Measurements from ENCODE around the gene SLAMF7.
"Not testable (repeated sequence)": the region's sequence is repeated elsewhere in the genome, so short reads cannot be mapped to it uniquely, and the experiment has no call there.

Gene SLAMF7

GRCh38 chr1:160782988-160783765 lies 44.1 kb downstream of the SLAMF7 start:
- H3K36me3 ChIP-seq (ENCODE audit: control insufficient read depth, insufficient read depth, low read length); H3K4me1 ChIP-seq (ENCODE audit: control insufficient read depth, insufficient read depth, low read length); H3K4me3 ChIP-seq (ENCODE audit: low read length); H3K27ac ChIP-seq (ENCODE audit: low read length); DNase-seq (ENCODE audit: low read depth, low spot score); H3K27me3 ChIP-seq (ENCODE audit: control insufficient read depth, insufficient read depth, low read length); H3K9me3 ChIP-seq (ENCODE audit: control insufficient read depth, insufficient read depth, low read length): not testable (repeated sequence)
- WGBS (ENCODE audit: insufficient coverage, insufficient read length) = no CpG with 5 or more reads among the region's 25 CpGs

GRCh38 chr1:160789051-160789701 lies 50.1 kb downstream of the SLAMF7 start:
- H3K4me1 ChIP-seq (ENCODE audit: control insufficient read depth, insufficient read depth, low read length) = no peaks in the 10 kb centered on the region
- no peak for DNase-seq (ENCODE audit: low read depth, low spot score)
- no peaks in the 10 kb centered on the region for H3K9me3 ChIP-seq (ENCODE audit: control insufficient read depth, insufficient read depth, low read length)
- H3K4me3 ChIP-seq (ENCODE audit: low read length) = no peak overlapping the region
- no peak overlapping the region for H3K27ac ChIP-seq (ENCODE audit: low read length)
- WGBS (ENCODE audit: insufficient coverage, insufficient read length) = no CpG with 5 or more reads among the region's 11 CpGs
- H3K27me3 ChIP-seq (ENCODE audit: control insufficient read depth, insufficient read depth, low read length) = no peaks in the 10 kb centered on the region
- H3K36me3 ChIP-seq (ENCODE audit: control insufficient read depth, insufficient read depth, low read length) = no peaks in the 10 kb centered on the region

GRCh38 chr1:160789702-160790611 lies 50.9 kb downstream of the SLAMF7 start:
- H3K4me1 ChIP-seq (ENCODE audit: control insufficient read depth, insufficient read depth, low read length) = no peaks in the 10 kb centered on the region
- H3K4me3 ChIP-seq (ENCODE audit: low read length) = no peak overlapping the region
- H3K36me3 ChIP-seq (ENCODE audit: control insufficient read depth, insufficient read depth, low read length) = no peaks in the 10 kb centered on the region
- DNase-seq (ENCODE audit: low read depth, low spot score) = no peak
- no peak overlapping the region for H3K27ac ChIP-seq (ENCODE audit: low read length)
- no peaks in the 10 kb centered on the region for H3K9me3 ChIP-seq (ENCODE audit: control insufficient read depth, insufficient read depth, low read length)
- no peaks in the 10 kb centered on the region for H3K27me3 ChIP-seq (ENCODE audit: control insufficient read depth, insufficient read depth, low read length)
- no CpG with 5 or more reads among the region's 13 CpGs for WGBS (ENCODE audit: insufficient coverage, insufficient read length)

GRCh38 chr1:160794376-160794775 lies 55.3 kb downstream of the SLAMF7 start:
- Histone ChIP-seq H3K9me3 (ENCODE audit: control insufficient read depth, insufficient read depth, low read length) (no peaks in the 10 kb centered on the region), H3K36me3 (ENCODE audit: control insufficient read depth, insufficient read depth, low read length) (no peaks in the 10 kb centered on the region), H3K27me3 (ENCODE audit: control insufficient read depth, insufficient read depth, low read length) (no peaks in the 10 kb centered on the region), H3K27ac (ENCODE audit: low read length) (no peak overlapping the region), H3K4me3 (ENCODE audit: low read length) (no peak overlapping the region), H3K4me1 (ENCODE audit: control insufficient read depth, insufficient read depth, low read length) (no peaks in the 10 kb centered on the region)
- no CpG with 5 or more reads among the region's 3 CpGs for WGBS (ENCODE audit: insufficient coverage, insufficient read length)
- no peak for DNase-seq (ENCODE audit: low read depth, low spot score)

GRCh38 chr1:160795951-160796383 lies 56.9 kb downstream of the SLAMF7 start, which contains the start of gene LY9:
Gene LY9, plus strand, starts transcription at chr1:160796174. Its CDS starts 14 bp downstream, at chr1:160796188.
- Histone ChIP-seq H3K27ac (ENCODE audit: low read length) (no peak within 1 kb of the TSS), H3K27me3 (ENCODE audit: control insufficient read depth, insufficient read depth, low read length) (no peaks in the 10 kb centered on the region), H3K9me3 (ENCODE audit: control insufficient read depth, insufficient read depth, low read length) (no peaks in the 10 kb centered on the region), H3K4me1 (ENCODE audit: control insufficient read depth, insufficient read depth, low read length) (no peaks in the 10 kb centered on the region), H3K36me3 (ENCODE audit: control insufficient read depth, insufficient read depth, low read length) (no peaks in the 10 kb centered on the region), H3K4me3 (ENCODE audit: low read length) (no peak within 1 kb of the TSS)
- DNase-seq (ENCODE audit: low read depth, low spot score) = no peak
- no CpG with 5 or more reads among the region's 4 CpGs for WGBS (ENCODE audit: insufficient coverage, insufficient read length)

GRCh38 chr1:160797271-160797709 lies 58.2 kb downstream of the SLAMF7 start:
- no peak overlapping the region for H3K27ac ChIP-seq (ENCODE audit: low read length)
- WGBS (ENCODE audit: insufficient coverage, insufficient read length) = no CpG with 5 or more reads among the region's 3 CpGs
- H3K27me3 ChIP-seq (ENCODE audit: control insufficient read depth, insufficient read depth, low read length) = no peaks in the 10 kb centered on the region
- H3K36me3 ChIP-seq (ENCODE audit: control insufficient read depth, insufficient read depth, low read length) = 0 out of 2 replicates have a peak, but pooled peaks cover 2% of the 10 kb centered on the region
- DNase-seq (ENCODE audit: low read depth, low spot score) = no peak
- no peak overlapping the region for H3K4me3 ChIP-seq (ENCODE audit: low read length)
- no peaks in the 10 kb centered on the region for H3K9me3 ChIP-seq (ENCODE audit: control insufficient read depth, insufficient read depth, low read length)
- no peaks in the 10 kb centered on the region for H3K4me1 ChIP-seq (ENCODE audit: control insufficient read depth, insufficient read depth, low read length)

- no peaks in the 10 kb centered on the region for H3K4me1 ChIP-seq (ENCODE audit: control insufficient read depth, insufficient read depth, low read length)
Measured at GRCh38 chr1:160797861-160798273, 58.8 kb downstream of the SLAMF7 start.

GRCh38 chr1:160798439-160798838 lies 59.4 kb downstream of the SLAMF7 start:
- Histone ChIP-seq H3K9me3 (ENCODE audit: control insufficient read depth, insufficient read depth, low read length) (no peaks in the 10 kb centered on the region), H3K4me1 (ENCODE audit: control insufficient read depth, insufficient read depth, low read length) (no peaks in the 10 kb centered on the region), H3K27me3 (ENCODE audit: control insufficient read depth, insufficient read depth, low read length) (no peaks in the 10 kb centered on the region), H3K4me3 (ENCODE audit: low read length) (no peak overlapping the region), H3K27ac (ENCODE audit: low read length) (no peak overlapping the region), H3K36me3 (ENCODE audit: control insufficient read depth, insufficient read depth, low read length) (0 out of 2 replicates have a peak, but pooled peaks cover 2% of the 10 kb centered on the region)
- no peak for DNase-seq (ENCODE audit: low read depth, low spot score)
- WGBS (ENCODE audit: insufficient coverage, insufficient read length) = no CpG with 5 or more reads among the region's 2 CpGs

More at GRCh38 chr1:160797861-160798273, 58.8 kb downstream of the SLAMF7 start:
- Histone ChIP-seq H3K27me3 (ENCODE audit: control insufficient read depth, insufficient read depth, low read length) (no peaks in the 10 kb centered on the region), H3K9me3 (ENCODE audit: control insufficient read depth, insufficient read depth, low read length) (no peaks in the 10 kb centered on the region), H3K27ac (ENCODE audit: low read length) (no peak overlapping the region), H3K36me3 (ENCODE audit: control insufficient read depth, insufficient read depth, low read length) (0 out of 2 replicates have a peak, but pooled peaks cover 2% of the 10 kb centered on the region), H3K4me3 (ENCODE audit: low read length) (no peak overlapping the region)
- WGBS (ENCODE audit: insufficient coverage, insufficient read length) = no CpG with 5 or more reads among the region's 4 CpGs
- DNase-seq (ENCODE audit: low read depth, low spot score) = no peak

- Histone ChIP-seq H3K27ac (ENCODE audit: low read length) (no peak overlapping the region), H3K4me3 (ENCODE audit: low read length) (no peak overlapping the region), H3K36me3 (ENCODE audit: control insufficient read depth, insufficient read depth, low read length) (0 out of 2 replicates have a peak, but pooled peaks cover 2% of the 10 kb centered on the region), H3K27me3 (ENCODE audit: control insufficient read depth, insufficient read depth, low read length) (no peaks in the 10 kb centered on the region), H3K9me3 (ENCODE audit: control insufficient read depth, insufficient read depth, low read length) (no peaks in the 10 kb centered on the region), H3K4me1 (ENCODE audit: control insufficient read depth, insufficient read depth, low read length) (no peaks in the 10 kb centered on the region)
- no CpG with 5 or more reads among the region's 5 CpGs for WGBS (ENCODE audit: insufficient coverage, insufficient read length)
- no peak for DNase-seq (ENCODE audit: low read depth, low spot score)
Measured at GRCh38 chr1:160799641-160800040, 60.6 kb downstream of the SLAMF7 start.

GRCh38 chr1:160800142-160800541 lies 61.1 kb downstream of the SLAMF7 start:
- Histone ChIP-seq H3K4me1 (ENCODE audit: control insufficient read depth, insufficient read depth, low read length) (no peaks in the 10 kb centered on the region), H3K4me3 (ENCODE audit: low read length) (no peak overlapping the region), H3K27me3 (ENCODE audit: control insufficient read depth, insufficient read depth, low read length) (no peaks in the 10 kb centered on the region), H3K27ac (ENCODE audit: low read length) (no peak overlapping the region), H3K36me3 (ENCODE audit: control insufficient read depth, insufficient read depth, low read length) (0 out of 2 replicates have a peak, but pooled peaks cover 2% of the 10 kb centered on the region), H3K9me3 (ENCODE audit: control insufficient read depth, insufficient read depth, low read length) (no peaks in the 10 kb centered on the region)
- no CpG with 5 or more reads among the region's 1 CpG for WGBS (ENCODE audit: insufficient coverage, insufficient read length)
- DNase-seq (ENCODE audit: low read depth, low spot score) = no peak
